RWPE2 (cell line): ENCODE measurements around the gene SPEG.

ENCODE experiments used
- ATAC-seq: fragments of 200-7000 bp; cut with Tn5 transposase; 3 replicates; pipeline ENCODE4 v1.9.1; 2021; ENCODE audit warnings: low read depth
- DNase-seq: peaks from one replicate; pipeline ENCODE4 v3.0.0-alpha.2; 2020; ENCODE audit warnings: low spot score
- H3K27ac ChIP-seq: fragments of 450-650 bp; 2 replicates; pipeline ENCODE4 v1.5.1; 2017; ENCODE audit warnings: mild to moderate bottlenecking; ENCODE audit not compliant: poor library complexity, severe bottlenecking
- H3K27me3 ChIP-seq: fragments of 250-450 bp; sonication (Bioruptor Pico); 2 replicates; pipeline ENCODE4 v1.5.1; 2021; ENCODE audit warnings: mild to moderate bottlenecking, moderate library complexity; ENCODE audit not compliant: insufficient read depth, poor library complexity, severe bottlenecking
- H3K36me3 ChIP-seq: fragments of 250-450 bp; sonication (Bioruptor Pico); 2 replicates; pipeline ENCODE4 v1.5.1; 2020; ENCODE audit warnings: low read depth, mild to moderate bottlenecking, moderate library complexity
- H3K4me1 ChIP-seq: fragments of 250-450 bp; sonication (Bioruptor Pico); 2 replicates; pipeline ENCODE4 v1.5.1; 2021; ENCODE audit warnings: mild to moderate bottlenecking, moderate library complexity; ENCODE audit not compliant: insufficient read depth, poor library complexity, severe bottlenecking
- H3K4me3 ChIP-seq: fragments of 250-450 bp; sonication (Bioruptor Pico); 2 replicates; pipeline ENCODE4 v1.5.1; 2021; ENCODE audit warnings: mild to moderate bottlenecking, moderate library complexity; ENCODE audit not compliant: severe bottlenecking
- H3K9me3 ChIP-seq: fragments of 250-450 bp; sonication (Bioruptor Pico); 2 replicates; pipeline ENCODE4 v1.5.1; 2021; ENCODE audit warnings: mild to moderate bottlenecking, moderate library complexity; ENCODE audit not compliant: severe bottlenecking
- TF ChIP-seq, protein P1 (sequence below): fragments of 450-650 bp; IDR thresholded peaks from one replicate; pipeline ENCODE4 v1.5.1; 2017; ENCODE audit warnings: mild to moderate bottlenecking, moderate library complexity; ENCODE audit not compliant: poor library complexity, severe bottlenecking

Gene SPEG

DNA sequence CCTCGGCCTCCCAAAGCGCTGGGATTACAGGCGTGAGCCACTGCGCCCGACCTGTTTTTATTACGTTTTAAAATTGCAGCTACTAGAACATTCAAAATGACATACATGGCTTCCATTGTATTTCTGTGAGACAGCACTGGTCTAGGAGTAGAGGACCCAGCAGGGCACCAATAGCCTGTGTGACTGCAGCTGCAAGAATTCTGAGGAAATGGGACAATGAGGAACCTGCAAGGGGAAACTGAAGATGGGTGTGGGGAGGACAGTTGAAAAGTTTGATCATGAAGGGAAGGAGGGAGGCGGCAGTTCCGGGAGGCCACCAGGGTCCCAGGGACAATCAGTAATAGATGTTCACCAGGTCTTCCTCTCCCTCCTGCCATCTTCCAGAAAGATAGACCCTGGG, 33.0 kb upstream of the SPEG start:
- H3K27ac ChIP-seq = no peak overlapping the region
- H3K9me3 ChIP-seq = no peaks in the 10 kb centered on the region
- H3K4me3 ChIP-seq = no peak overlapping the region
- no peak for ATAC-seq
- no peak for DNase-seq
- TF ChIP-seq, protein P1, sequence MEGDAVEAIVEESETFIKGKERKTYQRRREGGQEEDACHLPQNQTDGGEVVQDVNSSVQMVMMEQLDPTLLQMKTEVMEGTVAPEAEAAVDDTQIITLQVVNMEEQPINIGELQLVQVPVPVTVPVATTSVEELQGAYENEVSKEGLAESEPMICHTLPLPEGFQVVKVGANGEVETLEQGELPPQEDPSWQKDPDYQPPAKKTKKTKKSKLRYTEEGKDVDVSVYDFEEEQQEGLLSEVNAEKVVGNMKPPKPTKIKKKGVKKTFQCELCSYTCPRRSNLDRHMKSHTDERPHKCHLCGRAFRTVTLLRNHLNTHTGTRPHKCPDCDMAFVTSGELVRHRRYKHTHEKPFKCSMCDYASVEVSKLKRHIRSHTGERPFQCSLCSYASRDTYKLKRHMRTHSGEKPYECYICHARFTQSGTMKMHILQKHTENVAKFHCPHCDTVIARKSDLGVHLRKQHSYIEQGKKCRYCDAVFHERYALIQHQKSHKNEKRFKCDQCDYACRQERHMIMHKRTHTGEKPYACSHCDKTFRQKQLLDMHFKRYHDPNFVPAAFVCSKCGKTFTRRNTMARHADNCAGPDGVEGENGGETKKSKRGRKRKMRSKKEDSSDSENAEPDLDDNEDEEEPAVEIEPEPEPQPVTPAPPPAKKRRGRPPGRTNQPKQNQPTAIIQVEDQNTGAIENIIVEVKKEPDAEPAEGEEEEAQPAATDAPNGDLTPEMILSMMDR = no peak
- no peaks in the 10 kb centered on the region for H3K36me3 ChIP-seq
- no peaks in the 10 kb centered on the region for H3K27me3 ChIP-seq
- H3K4me1 ChIP-seq = no peaks in the 10 kb centered on the region

GRCh38 chr2:219402665-219403515, 31.8 kb upstream of the SPEG start:
- Histone ChIP-seq H3K9me3 (no peaks in the 10 kb centered on the region), H3K4me3 (no peak overlapping the region), H3K4me1 (no peaks in the 10 kb centered on the region), H3K27ac (no peak overlapping the region), H3K36me3 (no peaks in the 10 kb centered on the region), H3K27me3 (no peaks in the 10 kb centered on the region)
- peak; percentile 86 for ATAC-seq
- DNase-seq = no peak
- TF ChIP-seq, protein P1 = peak; percentile 93

GRCh38 chr2:219403861-219404260, 30.8 kb upstream of the SPEG start:
- Histone ChIP-seq H3K9me3 (no peaks in the 10 kb centered on the region), H3K27me3 (no peaks in the 10 kb centered on the region), H3K4me1 (no peaks in the 10 kb centered on the region), H3K36me3 (no peaks in the 10 kb centered on the region), H3K27ac (no peak overlapping the region), H3K4me3 (no peak overlapping the region)
- no peak for DNase-seq
- TF ChIP-seq, protein P1 = no peak
- ATAC-seq = no peak

DNA sequence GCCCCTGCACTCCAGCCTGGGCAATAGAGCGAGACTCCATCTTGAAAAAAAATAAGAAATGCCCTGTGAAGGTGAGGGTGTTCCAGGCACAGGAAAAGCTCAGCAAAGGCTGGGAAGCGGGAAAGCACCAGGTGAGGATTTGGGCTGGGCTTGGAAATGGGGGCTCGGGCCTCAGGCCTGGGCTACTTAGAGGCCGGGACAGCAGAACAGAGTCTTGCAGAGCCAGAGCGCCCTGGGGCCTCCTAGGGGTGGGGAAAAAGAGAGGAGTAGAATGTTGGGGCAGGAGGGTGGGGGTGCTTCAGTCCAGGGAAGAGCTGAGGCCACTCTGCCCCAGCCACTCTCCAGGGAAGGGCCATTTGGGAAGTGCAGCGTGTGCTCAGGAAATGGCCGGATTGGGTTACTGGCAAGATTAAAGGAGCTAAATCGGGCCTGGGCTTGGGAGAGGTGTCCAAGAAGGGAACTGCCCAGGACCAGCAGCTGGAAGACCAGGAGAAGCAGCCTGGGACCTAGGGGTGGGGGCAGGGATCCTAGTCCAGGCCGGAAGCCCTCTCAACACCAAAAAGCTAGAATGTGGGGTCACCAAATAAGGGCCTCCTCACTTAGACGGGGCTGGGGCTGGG, 30.2 kb upstream of the SPEG start:
- no peaks in the 10 kb centered on the region for H3K27me3 ChIP-seq
- no peaks in the 10 kb centered on the region for H3K4me1 ChIP-seq
- H3K4me3 ChIP-seq = no peak overlapping the region
- no peaks in the 10 kb centered on the region for H3K9me3 ChIP-seq
- DNase-seq (no peak), ATAC-seq (no peak)
- H3K36me3 ChIP-seq = no peaks in the 10 kb centered on the region
- TF ChIP-seq, protein P1 = no peak
- no peak overlapping the region for H3K27ac ChIP-seq

DNA sequence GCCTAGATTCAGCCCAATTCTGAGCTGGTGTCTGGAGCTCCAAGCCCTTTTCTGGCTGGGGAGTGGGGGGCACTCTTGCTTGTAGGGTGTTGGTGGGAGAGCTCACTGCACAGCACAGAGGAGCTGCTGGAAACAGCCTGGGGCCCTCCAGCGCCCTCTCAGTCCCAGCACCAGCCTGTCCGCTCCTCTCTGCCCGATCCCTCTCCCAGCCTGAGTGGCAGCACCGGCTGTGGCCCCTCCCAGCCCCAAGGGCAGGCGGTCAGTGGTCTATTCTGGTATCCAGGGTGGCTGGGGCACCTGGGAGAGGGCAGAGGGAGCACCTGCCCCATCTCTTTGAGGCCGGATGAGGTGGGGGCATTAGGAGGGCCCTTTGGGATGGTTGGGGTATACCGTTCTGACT, 29.7 kb upstream of the SPEG start:
- DNase-seq (no peak), ATAC-seq (no peak)
- Histone ChIP-seq H3K4me1 (no peaks in the 10 kb centered on the region), H3K27ac (no peak overlapping the region), H3K9me3 (no peaks in the 10 kb centered on the region), H3K27me3 (no peaks in the 10 kb centered on the region), H3K4me3 (no peak overlapping the region), H3K36me3 (no peaks in the 10 kb centered on the region)
- TF ChIP-seq, protein P1 = no peak
